SH-SY5Y (cell line): Measurements from ENCODE around the gene COQ4.

Source experiments
- GATA2 ChIP-seq: IDR thresholded peaks from 2 replicates; pipeline ENCODE4 v1.6.1; 2011; ENCODE audit warnings: mild to moderate bottlenecking, low read depth, low read length
- GATA3 ChIP-seq: IDR thresholded peaks from 2 replicates; pipeline ENCODE4 v1.6.1; 2011; ENCODE audit warnings: low read depth, mild to moderate bottlenecking, low read length, moderate library complexity

DNA sequence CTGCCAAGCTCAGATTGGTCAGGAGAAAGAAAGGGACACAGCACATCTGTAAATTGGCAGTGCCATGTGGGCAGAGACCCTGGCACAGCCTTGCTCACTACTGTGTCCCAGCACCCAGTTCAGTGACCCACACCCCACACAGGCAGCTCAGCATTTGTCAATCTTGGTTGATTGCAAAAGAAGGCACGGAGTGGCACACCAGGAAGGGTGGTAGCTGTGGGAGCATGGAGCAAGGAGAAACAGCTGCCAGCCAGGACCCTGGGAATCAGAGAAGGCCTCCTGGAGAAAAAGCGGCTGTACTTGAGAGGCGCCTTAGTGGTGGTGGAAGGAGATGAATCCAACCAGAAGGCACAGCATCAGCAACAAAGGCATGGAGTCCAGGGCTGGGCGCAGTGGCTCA lies 21.2 kb downstream of the COQ4 start:
- TF ChIP-seq GATA2 (no peak), GATA3 (no peak)
